Heart left ventricle (tissue), 16 donors: Measurements from ENCODE around the gene NSFL1C. TPM values are rescaled to one million over a fixed set of nuclear protein-coding genes. Genes with fewer than 3 reads are reported as not detected.

Experiments
- ATAC-seq, 4 donors: fragments of 200-7000 bp; cut with Tn5 transposase; one replicate each; pipeline ENCODE4 v1.9.1; 2020 to 2022; ENCODE audit warnings: moderate library complexity in 4 of 4, mild to moderate bottlenecking in 3 of 4, moderate number of reproducible peaks in 1 of 4
- DNase-seq, 5 donors: peaks; one replicate each; pipeline ENCODE4 v3.0.0-alpha.2; 2020
- H3K27ac ChIP-seq, 12 donors: fragments of 200-600 bp; sonication (generic) in 4 of 12; one replicate each; pipeline versions ENCODE4 v1.5.0 to v1.8.0; 2016 to 2022; ENCODE audit warnings: mild to moderate bottlenecking in 2 of 12
- H3K27me3 ChIP-seq, 9 donors: fragments of 200-600 bp; sonication (generic) in 2 of 9; one replicate each; pipeline versions ENCODE4 v1.5.1 to v1.8.0; 2016 to 2022; ENCODE audit warnings: mild to moderate bottlenecking in 3 of 9
- H3K36me3 ChIP-seq, 9 donors: fragments of 200-600 bp; sonication (generic) in 2 of 9; one replicate each; pipeline versions ENCODE4 v1.5.0 to v1.8.0; 2018 to 2022; ENCODE audit warnings: mild to moderate bottlenecking in 2 of 9
- H3K4me1 ChIP-seq, 12 donors: fragments of 200-600 bp; sonication (generic) in 4 of 12; one replicate each; pipeline versions ENCODE4 v1.5.0 to v1.8.0; 2016 to 2022; ENCODE audit warnings: mild to moderate bottlenecking in 3 of 12
- H3K4me3 ChIP-seq, 12 donors: fragments of 200-600 bp; sonication (generic) in 4 of 12; one replicate each; pipeline versions ENCODE4 v1.5.0 to v1.8.0; 2017 to 2022; ENCODE audit warnings: mild to moderate bottlenecking in 9 of 12, moderate library complexity in 4 of 12
- H3K9me3 ChIP-seq, 12 donors: fragments of 200-600 bp; sonication (generic) in 4 of 12; one replicate each; pipeline versions ENCODE4 v1.5.0 to v1.8.0; 2016 to 2022; ENCODE audit warnings: mild to moderate bottlenecking in 1 of 12
- POLR2A ChIP-seq, 2 donors: fragments of 450-650 bp; IDR thresholded peaks; one replicate each; pipeline ENCODE4 v1.6.1; 2017; ENCODE audit warnings: antibody characterized with exemption in 2 of 2, mild to moderate bottlenecking in 2 of 2, moderate library complexity in 2 of 2
- WGBS, 4 donors: extraction: QIAGEN DNeasy Blood & Tissue Kit in 2 of 4; methylation state at CpG; one replicate each; pipeline versions ENCODE4 v1.1.5 to v1.1.7; 2013 to 2018; 5-methylcytosine and 5-hydroxymethylcytosine counted together
- intact Hi-C, 10 donors: fragments of 100-400 bp; cut with DNase I; formaldehyde crosslinking; loops; one replicate each; pipeline versions ENCODE4 v1.11.1 to v1.14.2; 2022
- polyA plus RNA-seq, 2 donors: library from polyadenylated mRNA; stranded (reverse); fragments of 200-250 nt; gene quantifications; one replicate each; pipeline ENCODE4 v1.2.3, GENCODE V29; 2013
- total RNA-seq, 9 donors: library from RNA; depleted of rRNA in 2 of 9; stranded (reverse); fragments of >200 nt in 2 of 9; fragmentation: NEBNext Ultra II Directional in 3 of 9; extraction: Animal tissue kit (Norgen Biotek cat#: 25700) in 3 of 9; gene quantifications; one replicate each; pipeline versions ENCODE4 v1.1.0 to v1.2.4, GENCODE V29; 2016 to 2023
- TF ChIP-seq, protein P1 (sequence below), 12 donors: fragments of 200-600 bp; sonication (generic) in 4 of 12; IDR thresholded peaks; one replicate each; pipeline versions ENCODE4 v1.5.0 to v1.8.0; 2018 to 2022; ENCODE audit warnings: antibody characterized with exemption in 12 of 12, mild to moderate bottlenecking in 5 of 12
- donor health status: ischemic (EF 13 %, LVEDD 7.1; RV severe dilation, severe dysfunction).
- donor health status: healthy with polysubstance abuse.
- donor health status: DM: no; HTN: yes; CAD: no.
- donor health status: DM: no; HTN: no; CAD: no.
- donor health status: ischemic (EF 25% LVEDD 6.9; RV normal size, moderate dysfunction).
- donor health status: ischemic (EF 25% LVEDD 5.7; RV mildly dilated, moderate dysfunction).
- donor health status: healthy.
- donor health status: DM: yes; HTN: yes; CAD: no.
- donor health status: ischemic (EF 35%, LVEDD 5.7; RV mildly dilated, moderate dysfunction).
- donor health status: nonischemic (EF 11% LVEDD 7.7; RV severe dilation, severe dysfunction).
- donor health status: DM: yes; HTN: yes; CAD: no.
- donor health status: PGD.
- donor health status: ischemic (EF 29% LVEDD 5.4; RV normal size, mild dysfunction).
- donor health status: nonischemic (EF 23%, LVEDD 6.1; RV moderate dilation, normal function).

Gene NSFL1C
- total and polyA plus RNA-seq, 11 donors = 27.9 to 66.6 (median 55.8) TPM

DNA sequence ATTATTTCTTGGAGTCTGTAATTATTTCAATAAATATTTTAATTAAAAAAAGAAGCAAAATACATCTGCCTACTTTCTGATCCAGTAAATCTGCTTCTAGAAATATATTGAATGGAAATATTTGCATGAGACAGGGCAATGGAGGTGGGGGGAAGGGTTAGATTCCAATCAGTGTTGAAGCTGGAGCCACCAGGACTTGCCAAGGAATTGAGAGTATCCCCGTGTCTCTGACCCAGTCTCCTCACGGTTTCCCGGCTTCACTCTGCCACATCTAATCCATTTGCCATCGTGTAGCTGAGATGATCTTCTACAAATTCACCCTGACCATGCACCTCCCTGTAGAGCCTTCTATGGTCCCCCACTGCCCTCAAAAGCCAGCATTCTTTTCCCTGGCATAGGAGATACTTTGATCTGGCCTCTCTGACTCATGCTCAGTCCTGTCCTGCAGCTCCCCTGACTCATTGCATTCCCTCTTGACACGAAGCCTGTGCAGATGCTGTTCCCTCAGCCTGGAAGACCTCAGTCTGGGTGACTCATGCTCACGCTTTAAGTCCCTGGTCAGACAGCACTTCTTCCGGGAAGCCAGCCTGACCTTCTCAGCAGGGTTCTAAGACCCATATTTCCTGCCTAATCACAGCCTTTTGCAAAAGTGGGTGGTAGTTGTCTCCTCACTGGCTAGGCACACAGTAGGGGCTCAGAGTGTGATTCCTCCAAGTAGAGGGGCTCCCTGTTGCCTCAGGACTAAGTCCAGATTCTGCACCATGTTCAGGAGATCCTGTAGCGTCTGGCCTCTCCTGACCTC, 50.8 kb downstream of the NSFL1C start:
- Histone ChIP-seq H3K9me3 (peaks cover 0 to 17% (median 1%) of the 10 kb centered on the region in 12 donors), H3K4me1 (no peaks in the 10 kb centered on the region), H3K36me3 (no peaks in the 10 kb centered on the region), H3K4me3 (no peak overlapping the region), H3K27ac (no peak overlapping the region), H3K27me3 (no peaks in the 10 kb centered on the region)
- ATAC-seq (no peak), DNase-seq (no peak)
- 72 to 80% (median 74%) methylated on average over 8 of the region's 8 CpGs for WGBS, 4 donors
- TF ChIP-seq, protein P1, sequence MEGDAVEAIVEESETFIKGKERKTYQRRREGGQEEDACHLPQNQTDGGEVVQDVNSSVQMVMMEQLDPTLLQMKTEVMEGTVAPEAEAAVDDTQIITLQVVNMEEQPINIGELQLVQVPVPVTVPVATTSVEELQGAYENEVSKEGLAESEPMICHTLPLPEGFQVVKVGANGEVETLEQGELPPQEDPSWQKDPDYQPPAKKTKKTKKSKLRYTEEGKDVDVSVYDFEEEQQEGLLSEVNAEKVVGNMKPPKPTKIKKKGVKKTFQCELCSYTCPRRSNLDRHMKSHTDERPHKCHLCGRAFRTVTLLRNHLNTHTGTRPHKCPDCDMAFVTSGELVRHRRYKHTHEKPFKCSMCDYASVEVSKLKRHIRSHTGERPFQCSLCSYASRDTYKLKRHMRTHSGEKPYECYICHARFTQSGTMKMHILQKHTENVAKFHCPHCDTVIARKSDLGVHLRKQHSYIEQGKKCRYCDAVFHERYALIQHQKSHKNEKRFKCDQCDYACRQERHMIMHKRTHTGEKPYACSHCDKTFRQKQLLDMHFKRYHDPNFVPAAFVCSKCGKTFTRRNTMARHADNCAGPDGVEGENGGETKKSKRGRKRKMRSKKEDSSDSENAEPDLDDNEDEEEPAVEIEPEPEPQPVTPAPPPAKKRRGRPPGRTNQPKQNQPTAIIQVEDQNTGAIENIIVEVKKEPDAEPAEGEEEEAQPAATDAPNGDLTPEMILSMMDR (IDR thresholded peaks at IDR 0.05) = no peak
- intact Hi-C loops = no loop called here

DNA sequence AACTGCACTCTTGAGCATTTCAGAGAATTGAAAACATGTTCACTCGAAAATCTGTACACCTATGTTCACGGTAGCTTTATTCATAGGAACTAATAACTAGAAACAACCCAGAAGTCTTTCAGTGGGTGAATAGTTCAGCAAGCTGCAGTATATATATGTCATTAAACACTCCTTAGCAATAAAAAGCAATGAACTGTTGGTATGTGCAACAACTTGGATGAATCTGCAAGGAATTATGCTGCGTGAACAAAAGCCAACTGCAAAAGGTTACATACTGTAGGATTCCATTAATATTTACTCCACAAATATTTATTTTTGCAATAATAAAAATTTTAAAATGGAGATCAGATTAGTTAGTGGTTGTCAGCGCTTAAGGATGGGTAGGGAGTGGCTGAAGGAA, 51.7 kb downstream of the NSFL1C start:
- WGBS, 4 donors = 87 to 91% (median 89%) methylated on average over 4 of the region's 4 CpGs
- no peak for TF ChIP-seq POLR2A (IDR thresholded peaks at IDR 0.05)
- H3K4me3 ChIP-seq = no peak overlapping the region
- no peak overlapping the region for H3K27ac ChIP-seq
- no peaks in the 10 kb centered on the region for H3K36me3 ChIP-seq
- ATAC-seq (no peak), DNase-seq (no peak)
- H3K4me1 ChIP-seq = no peaks in the 10 kb centered on the region
- peaks cover 0 to 11% (median 0%) of the 10 kb centered on the region in 12 donors for H3K9me3 ChIP-seq
- intact Hi-C loops = no loop called here
- H3K27me3 ChIP-seq = no peaks in the 10 kb centered on the region

DNA sequence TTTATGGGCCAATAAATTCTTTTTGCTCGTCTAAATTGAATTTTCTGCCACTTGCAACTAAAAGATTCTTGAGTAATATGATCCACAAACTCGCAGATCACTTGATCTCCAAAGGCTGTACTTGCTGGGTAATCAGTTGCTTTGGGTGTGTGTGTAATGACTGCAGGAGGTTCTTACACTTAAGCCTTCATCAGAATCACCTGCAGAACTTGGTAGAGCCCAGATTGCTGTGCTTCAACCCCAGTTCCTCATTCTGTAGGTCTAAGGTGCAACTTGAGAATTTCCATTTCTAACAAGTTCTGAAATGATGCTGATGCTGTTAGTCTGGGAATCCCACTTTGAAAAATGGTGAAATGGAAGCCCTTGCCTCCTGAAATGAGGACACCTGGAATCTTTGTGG, 60.8 kb downstream of the NSFL1C start:
- TF ChIP-seq, protein P1 (IDR thresholded peaks at IDR 0.05) = no peak
- no peak for TF ChIP-seq POLR2A (IDR thresholded peaks at IDR 0.05)
- Histone ChIP-seq H3K4me1 (no peaks in the 10 kb centered on the region), H3K27me3 (peaks cover 0 to 6% (median 0%) of the 10 kb centered on the region in 9 donors), H3K36me3 (no peaks in the 10 kb centered on the region), H3K9me3 (peaks cover 0 to under 1% (median 0%) of the 10 kb centered on the region in 12 donors), H3K4me3 (no peak overlapping the region), H3K27ac (no peak overlapping the region)
- intact Hi-C loops = no loop called here
- WGBS, 4 donors = 49 to 67% (median 58%) methylated on average over 2 of the region's 2 CpGs
- ATAC-seq (no peak), DNase-seq (no peak)

DNA sequence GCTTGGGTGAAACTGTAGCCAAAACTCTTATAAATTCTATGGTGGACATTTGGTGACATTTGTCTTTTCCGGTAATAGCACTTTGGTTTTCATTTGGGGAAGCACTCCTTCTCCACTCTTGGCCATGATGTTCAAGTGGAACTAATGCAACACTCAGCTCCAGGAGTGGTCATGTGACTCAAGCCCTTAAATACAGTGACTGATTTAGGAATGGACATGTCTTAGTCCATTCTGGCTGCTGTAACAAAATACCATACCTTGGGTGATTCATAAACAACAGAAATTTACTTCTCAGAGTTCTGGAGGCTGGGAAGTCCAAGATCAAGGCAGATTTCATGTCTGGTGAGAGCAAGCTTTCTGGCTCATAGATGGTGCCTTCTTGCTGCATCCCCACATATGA, 63.0 kb downstream of the NSFL1C start:
- ATAC-seq (no peak), DNase-seq (no peak)
- Histone ChIP-seq H3K4me1 (peaks cover 0 to 6% (median 0%) of the 10 kb centered on the region in 12 donors), H3K27ac (no peak overlapping the region), H3K36me3 (no peaks in the 10 kb centered on the region), H3K9me3 (no peaks in the 10 kb centered on the region), H3K27me3 (peaks cover 0 to 8% (median 0%) of the 10 kb centered on the region in 9 donors), H3K4me3 (no peak overlapping the region)
- intact Hi-C loops = no loop called here
- 57 to 100% (median 92%) methylated on average over 1 of the region's 1 CpG for WGBS, 4 donors
- TF ChIP-seq, protein P1 (IDR thresholded peaks at IDR 0.05) = no peak
- TF ChIP-seq POLR2A (IDR thresholded peaks at IDR 0.05) = no peak
